Measurements from ENCODE around the gene SCML1. TPM values are rescaled to one million over a fixed set of nuclear protein-coding genes. Genes with fewer than 3 reads are reported as not detected.

SCML1 gene
- total RNA-seq, 1 donor from 2014 or later, result 8.2 TPM

GRCh38 chrX:17737710-17737985, 355 bp downstream of the SCML1 start:
- Mint-ChIP-seq H3K27me3 (ENCODE audit: unreplicated experiment) (no peaks in the 10 kb centered on the region), H3K36me3 (ENCODE audit: unreplicated experiment) (no peaks in the 10 kb centered on the region), H3K4me3 (ENCODE audit: unreplicated experiment) (peak overlapping the region; percentile 87), H3K4me1 (ENCODE audit: unreplicated experiment) (peaks cover 9% of the 10 kb centered on the region), H3K27ac (ENCODE audit: unreplicated experiment) (peak overlapping the region; percentile 81), H3K9me3 (ENCODE audit: unreplicated experiment) (no peaks in the 10 kb centered on the region)
- TF ChIP-seq CTCF (IDR thresholded peaks at IDR 0.05), result no peak
- DNase-seq (ENCODE audit: extremely low spot score, unreplicated experiment), result no peak

GRCh38 chrX:17737986-17738713, 857 bp downstream of the SCML1 start:
- no peaks in the 10 kb centered on the region for H3K36me3 Mint-ChIP-seq (ENCODE audit: unreplicated experiment)
- TF ChIP-seq CTCF (IDR thresholded peaks at IDR 0.05), result no peak
- H3K4me3 Mint-ChIP-seq (ENCODE audit: unreplicated experiment), result peak overlapping the region; percentile 87
- no peaks in the 10 kb centered on the region for H3K27me3 Mint-ChIP-seq (ENCODE audit: unreplicated experiment)
- H3K9me3 Mint-ChIP-seq (ENCODE audit: unreplicated experiment), result no peaks in the 10 kb centered on the region
- H3K4me1 Mint-ChIP-seq (ENCODE audit: unreplicated experiment), result peaks cover 9% of the 10 kb centered on the region
- H3K27ac Mint-ChIP-seq (ENCODE audit: unreplicated experiment), result peak overlapping the region; percentile 81
- no peak for DNase-seq (ENCODE audit: extremely low spot score, unreplicated experiment)

DNA sequence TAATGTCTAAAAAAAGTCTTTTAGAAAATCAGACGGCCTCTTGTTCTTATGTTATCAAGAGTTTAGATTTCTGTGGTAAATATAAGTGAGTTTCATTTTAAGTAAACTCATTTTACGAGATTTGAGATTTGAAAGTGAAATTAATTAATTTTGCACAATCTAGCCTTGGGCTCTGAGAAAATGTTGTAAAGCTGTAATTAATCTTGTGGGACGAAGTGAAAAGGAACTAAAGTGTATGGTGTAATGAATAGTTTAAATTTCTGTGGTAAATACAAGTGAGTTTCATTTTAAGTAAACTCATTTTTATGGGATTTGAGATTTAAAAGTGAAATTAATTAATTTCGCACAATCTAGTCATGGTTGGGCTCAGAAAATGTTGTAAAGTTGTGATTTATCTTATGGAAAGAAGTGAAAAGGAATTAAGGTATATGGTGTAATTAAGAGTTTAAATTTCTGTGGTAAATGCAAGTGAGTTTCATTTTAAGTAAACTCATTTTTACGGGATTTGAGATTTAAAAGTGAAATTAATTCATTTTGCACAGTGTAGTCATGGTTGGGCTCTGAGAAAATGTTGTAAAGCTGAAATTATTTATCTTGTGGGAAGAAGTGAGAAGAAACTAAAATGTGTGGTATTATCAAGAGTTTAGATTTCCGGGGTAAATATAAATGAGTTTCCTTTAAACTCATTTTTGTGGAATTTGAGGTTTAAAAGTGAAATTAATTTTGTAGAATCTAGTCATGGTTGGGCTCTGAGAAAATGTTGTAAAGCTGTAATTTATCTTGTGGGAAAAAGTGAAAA, 1.6 kb downstream of the SCML1 start:
- no peaks in the 10 kb centered on the region for H3K36me3 Mint-ChIP-seq (ENCODE audit: unreplicated experiment)
- H3K27me3 Mint-ChIP-seq (ENCODE audit: unreplicated experiment), result no peaks in the 10 kb centered on the region
- peak overlapping the region; percentile 87 for H3K4me3 Mint-ChIP-seq (ENCODE audit: unreplicated experiment)
- peaks cover 9% of the 10 kb centered on the region for H3K4me1 Mint-ChIP-seq (ENCODE audit: unreplicated experiment)
- peak overlapping the region; percentile 81 for H3K27ac Mint-ChIP-seq (ENCODE audit: unreplicated experiment)
- DNase-seq (ENCODE audit: extremely low spot score, unreplicated experiment), result no peak
- TF ChIP-seq CTCF (IDR thresholded peaks at IDR 0.05), result no peak
- H3K9me3 Mint-ChIP-seq (ENCODE audit: unreplicated experiment), result no peaks in the 10 kb centered on the region

- Mint-ChIP-seq H3K9me3 (ENCODE audit: unreplicated experiment) (no peaks in the 10 kb centered on the region), H3K4me1 (ENCODE audit: unreplicated experiment) (peaks cover 9% of the 10 kb centered on the region), H3K27ac (ENCODE audit: unreplicated experiment) (no peak overlapping the region), H3K27me3 (ENCODE audit: unreplicated experiment) (no peaks in the 10 kb centered on the region), H3K36me3 (ENCODE audit: unreplicated experiment) (no peaks in the 10 kb centered on the region), H3K4me3 (ENCODE audit: unreplicated experiment) (no peak overlapping the region)
- DNase-seq (ENCODE audit: extremely low spot score, unreplicated experiment), result no peak
- TF ChIP-seq CTCF (IDR thresholded peaks at IDR 0.05), result no peak
Measured at GRCh38 chrX:17740137-17741122, 3.1 kb downstream of the SCML1 start.

All from osteocyte (in vitro differentiated cells).